PFSK-1 (cell line): ENCODE results near the gene C16orf74.

Experiments
- FOXP2 ChIP-seq: optimal IDR thresholded peaks from 2 replicates; pipeline ENCODE3; 2011; ENCODE audit warnings: borderline replicate concordance, control low read depth, inconsistent platforms; ENCODE audit not compliant: insufficient read depth; ENCODE audit errors: extremely low read length, extremely low read depth
- POLR2AphosphoS5 ChIP-seq: IDR thresholded peaks from 2 replicates; pipeline ENCODE4 v1.6.1; 2012; ENCODE audit warnings: low read depth, mild to moderate bottlenecking, control low read depth, low read length, moderate library complexity
- SIN3A ChIP-seq: IDR thresholded peaks from 2 replicates; pipeline ENCODE4 v1.6.1; 2012; ENCODE audit warnings: mild to moderate bottlenecking, low read length, moderate library complexity, borderline replicate concordance; ENCODE audit not compliant: insufficient read depth
- TAF1 ChIP-seq: IDR thresholded peaks from 2 replicates; pipeline ENCODE4 v1.6.1; 2012; ENCODE audit warnings: low read length, control low read depth, borderline replicate concordance; ENCODE audit not compliant: insufficient read depth
- TF ChIP-seq, protein P1 (sequence below), 2 experiments: IDR thresholded peaks; 2 replicates each; pipeline versions ENCODE4 v1.6.1 to v1.8.0; 2011 to 2012; ENCODE audit warnings: low read depth in 2 of 2, low read length in 2 of 2, control low read depth in 1 of 2, inconsistent platforms in 1 of 2, mild to moderate bottlenecking in 1 of 2, moderate library complexity in 1 of 2; ENCODE audit not compliant: insufficient read depth in 1 of 2

DNA sequence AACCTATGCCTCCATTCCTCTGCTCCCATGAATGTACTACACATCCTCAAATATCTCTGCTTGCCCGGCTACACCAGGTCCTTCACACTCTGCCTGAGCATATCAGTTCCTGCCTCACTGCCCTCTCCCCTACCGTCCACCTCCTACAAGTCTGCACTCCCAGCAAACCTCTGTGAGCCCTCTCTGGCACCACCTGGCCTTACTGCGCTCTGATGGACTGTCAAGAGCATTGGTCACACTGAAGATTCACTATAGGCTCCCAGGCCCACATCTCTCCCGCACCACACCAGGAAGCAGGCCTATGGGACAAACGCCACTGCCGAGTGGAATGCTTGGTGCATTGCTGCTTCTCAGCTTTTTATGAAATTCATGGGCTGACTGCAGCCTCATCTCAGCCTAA is 71.0 kb downstream of the C16orf74 start:
- TF ChIP-seq, protein P1, sequence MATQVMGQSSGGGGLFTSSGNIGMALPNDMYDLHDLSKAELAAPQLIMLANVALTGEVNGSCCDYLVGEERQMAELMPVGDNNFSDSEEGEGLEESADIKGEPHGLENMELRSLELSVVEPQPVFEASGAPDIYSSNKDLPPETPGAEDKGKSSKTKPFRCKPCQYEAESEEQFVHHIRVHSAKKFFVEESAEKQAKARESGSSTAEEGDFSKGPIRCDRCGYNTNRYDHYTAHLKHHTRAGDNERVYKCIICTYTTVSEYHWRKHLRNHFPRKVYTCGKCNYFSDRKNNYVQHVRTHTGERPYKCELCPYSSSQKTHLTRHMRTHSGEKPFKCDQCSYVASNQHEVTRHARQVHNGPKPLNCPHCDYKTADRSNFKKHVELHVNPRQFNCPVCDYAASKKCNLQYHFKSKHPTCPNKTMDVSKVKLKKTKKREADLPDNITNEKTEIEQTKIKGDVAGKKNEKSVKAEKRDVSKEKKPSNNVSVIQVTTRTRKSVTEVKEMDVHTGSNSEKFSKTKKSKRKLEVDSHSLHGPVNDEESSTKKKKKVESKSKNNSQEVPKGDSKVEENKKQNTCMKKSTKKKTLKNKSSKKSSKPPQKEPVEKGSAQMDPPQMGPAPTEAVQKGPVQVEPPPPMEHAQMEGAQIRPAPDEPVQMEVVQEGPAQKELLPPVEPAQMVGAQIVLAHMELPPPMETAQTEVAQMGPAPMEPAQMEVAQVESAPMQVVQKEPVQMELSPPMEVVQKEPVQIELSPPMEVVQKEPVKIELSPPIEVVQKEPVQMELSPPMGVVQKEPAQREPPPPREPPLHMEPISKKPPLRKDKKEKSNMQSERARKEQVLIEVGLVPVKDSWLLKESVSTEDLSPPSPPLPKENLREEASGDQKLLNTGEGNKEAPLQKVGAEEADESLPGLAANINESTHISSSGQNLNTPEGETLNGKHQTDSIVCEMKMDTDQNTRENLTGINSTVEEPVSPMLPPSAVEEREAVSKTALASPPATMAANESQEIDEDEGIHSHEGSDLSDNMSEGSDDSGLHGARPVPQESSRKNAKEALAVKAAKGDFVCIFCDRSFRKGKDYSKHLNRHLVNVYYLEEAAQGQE (IDR thresholded peaks at IDR 0.05; ENCODE audit: insufficient read depth in 1 of 2, low read depth in 2 of 2, low read length in 2 of 2): no peak
- TF ChIP-seq SIN3A (no peak), POLR2AphosphoS5 (no peak), TAF1 (no peak), FOXP2 (no peak)
